HFF-Myc (cell line): ENCODE data around the gene RAB3C.

Experiments
- DNase-seq: peaks from one replicate; pipeline ENCODE4 v3.0.0-alpha.2; 2011; ENCODE audit warnings: low read depth; ENCODE audit errors: extremely low read depth
- H3K4me3 ChIP-seq: replicated peaks from 2 replicates; pipeline ENCODE4 v1.5.1; 2011; ENCODE audit warnings: low read depth, mild to moderate bottlenecking, control low read depth, low read length
- TF ChIP-seq, protein P1 (sequence below): IDR thresholded peaks from 2 replicates; pipeline ENCODE4 v1.5.1; 2012; ENCODE audit warnings: mild to moderate bottlenecking, low read depth, low read length, control low read depth; ENCODE audit errors: missing control alignments

Gene RAB3C

DNA sequence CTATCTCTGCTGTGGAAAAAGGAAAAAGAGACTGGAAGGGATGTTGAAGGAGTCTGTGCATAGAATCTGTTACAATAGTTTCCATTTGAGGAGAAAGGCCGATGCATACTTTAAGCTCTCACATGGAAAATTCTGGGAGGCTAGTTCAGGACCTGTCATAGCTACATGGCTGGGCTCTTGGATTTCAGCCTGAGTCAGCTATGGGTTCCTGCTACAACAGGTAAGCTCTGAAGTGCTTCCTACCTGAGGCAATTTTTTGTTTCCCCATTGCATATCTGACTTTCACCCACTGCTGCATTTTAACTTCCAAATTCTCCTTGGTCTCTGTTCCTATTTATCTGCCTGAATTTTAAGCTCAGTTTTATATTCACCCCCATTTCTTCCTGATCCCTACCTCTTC, 310.7 kb downstream of the RAB3C start:
- TF ChIP-seq, protein P1, sequence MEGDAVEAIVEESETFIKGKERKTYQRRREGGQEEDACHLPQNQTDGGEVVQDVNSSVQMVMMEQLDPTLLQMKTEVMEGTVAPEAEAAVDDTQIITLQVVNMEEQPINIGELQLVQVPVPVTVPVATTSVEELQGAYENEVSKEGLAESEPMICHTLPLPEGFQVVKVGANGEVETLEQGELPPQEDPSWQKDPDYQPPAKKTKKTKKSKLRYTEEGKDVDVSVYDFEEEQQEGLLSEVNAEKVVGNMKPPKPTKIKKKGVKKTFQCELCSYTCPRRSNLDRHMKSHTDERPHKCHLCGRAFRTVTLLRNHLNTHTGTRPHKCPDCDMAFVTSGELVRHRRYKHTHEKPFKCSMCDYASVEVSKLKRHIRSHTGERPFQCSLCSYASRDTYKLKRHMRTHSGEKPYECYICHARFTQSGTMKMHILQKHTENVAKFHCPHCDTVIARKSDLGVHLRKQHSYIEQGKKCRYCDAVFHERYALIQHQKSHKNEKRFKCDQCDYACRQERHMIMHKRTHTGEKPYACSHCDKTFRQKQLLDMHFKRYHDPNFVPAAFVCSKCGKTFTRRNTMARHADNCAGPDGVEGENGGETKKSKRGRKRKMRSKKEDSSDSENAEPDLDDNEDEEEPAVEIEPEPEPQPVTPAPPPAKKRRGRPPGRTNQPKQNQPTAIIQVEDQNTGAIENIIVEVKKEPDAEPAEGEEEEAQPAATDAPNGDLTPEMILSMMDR = no peak
- no peak for DNase-seq
- no peak overlapping the region for H3K4me3 ChIP-seq

DNA sequence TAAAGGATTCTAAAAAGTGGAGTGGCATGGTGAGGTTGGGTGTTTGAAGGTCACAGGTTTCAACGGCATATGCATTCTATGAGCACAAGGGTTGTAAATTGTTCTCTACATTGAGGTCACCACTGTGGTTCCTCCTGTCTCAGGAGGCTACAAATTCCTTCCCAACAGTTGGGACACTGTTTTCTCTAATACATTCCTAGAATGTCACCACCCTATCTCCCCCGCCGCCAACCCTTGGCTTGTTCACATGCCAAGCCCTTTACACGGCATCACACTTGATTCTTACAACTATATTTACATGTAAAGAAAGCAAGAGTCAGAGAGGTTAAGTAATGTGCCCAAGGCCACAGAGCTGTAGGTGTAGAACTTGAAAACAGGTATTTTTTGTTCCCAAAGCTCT, 315.1 kb downstream of the RAB3C start:
- H3K4me3 ChIP-seq = no peak overlapping the region
- DNase-seq = no peak
- TF ChIP-seq, protein P1 = no peak

DNA sequence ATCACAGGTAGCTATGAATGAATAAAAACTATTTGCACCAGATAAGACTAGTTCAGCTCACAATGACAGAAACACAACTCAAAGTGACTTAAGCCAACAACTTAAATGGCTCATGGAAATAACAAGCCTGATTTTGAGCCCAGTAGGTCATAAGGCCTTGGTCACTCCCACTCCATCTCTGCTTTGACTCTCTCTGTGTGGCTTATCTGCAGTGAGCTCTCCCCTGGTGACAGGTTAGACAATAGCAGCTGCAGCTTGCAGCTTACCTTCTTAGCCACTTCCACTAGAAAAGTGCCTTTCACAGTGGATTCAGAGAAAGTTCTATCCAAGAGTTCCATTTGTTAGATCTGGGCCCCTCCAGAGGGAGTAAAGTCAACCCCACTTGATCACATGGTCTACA, 315.7 kb downstream of the RAB3C start:
- TF ChIP-seq, protein P1 = no peak
- no peak for DNase-seq
- H3K4me3 ChIP-seq = no peak overlapping the region

DNA sequence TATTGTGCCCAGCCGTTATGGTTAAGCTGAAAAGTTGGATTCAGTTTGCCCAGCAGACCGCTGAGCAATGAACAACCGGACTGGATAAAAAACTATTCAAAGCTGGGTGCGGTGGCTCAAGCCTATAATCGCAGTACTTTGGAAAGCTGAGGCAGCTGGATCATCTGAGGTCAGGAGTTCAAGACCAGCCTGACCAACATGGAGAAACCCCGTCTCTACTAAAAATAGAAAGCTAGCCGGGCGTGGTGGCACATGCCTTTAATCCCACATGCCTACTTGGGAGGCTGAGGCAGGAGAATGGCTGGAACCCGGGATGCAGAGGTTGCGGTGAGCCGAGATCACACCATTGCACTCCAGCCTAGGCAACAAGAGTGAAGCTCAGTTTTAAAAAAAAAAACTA, 318.4 kb downstream of the RAB3C start:
- H3K4me3 ChIP-seq = no peak overlapping the region
- TF ChIP-seq, protein P1 = no peak
- DNase-seq = no peak

DNA sequence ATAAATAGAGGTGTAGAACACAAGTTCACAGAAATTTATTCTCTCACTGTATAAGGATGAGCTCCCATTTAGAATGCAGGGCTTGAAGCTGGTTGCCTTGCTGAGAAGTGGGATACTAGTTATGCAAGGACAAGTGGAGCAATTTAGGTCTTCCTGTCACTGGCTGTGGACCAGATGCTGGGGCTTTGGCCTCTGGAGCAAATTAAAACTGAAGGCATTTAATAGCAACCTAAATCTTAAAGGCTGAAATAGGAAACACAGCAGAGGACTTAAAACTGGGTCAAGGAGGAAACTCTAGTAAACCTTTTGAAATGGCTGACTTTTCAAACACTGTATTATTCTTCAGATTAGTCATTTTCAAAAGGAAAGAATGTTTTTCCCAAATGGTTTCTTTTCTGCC, 319.4 kb downstream of the RAB3C start:
- TF ChIP-seq, protein P1 = no peak
- no peak for DNase-seq
- no peak overlapping the region for H3K4me3 ChIP-seq

DNA sequence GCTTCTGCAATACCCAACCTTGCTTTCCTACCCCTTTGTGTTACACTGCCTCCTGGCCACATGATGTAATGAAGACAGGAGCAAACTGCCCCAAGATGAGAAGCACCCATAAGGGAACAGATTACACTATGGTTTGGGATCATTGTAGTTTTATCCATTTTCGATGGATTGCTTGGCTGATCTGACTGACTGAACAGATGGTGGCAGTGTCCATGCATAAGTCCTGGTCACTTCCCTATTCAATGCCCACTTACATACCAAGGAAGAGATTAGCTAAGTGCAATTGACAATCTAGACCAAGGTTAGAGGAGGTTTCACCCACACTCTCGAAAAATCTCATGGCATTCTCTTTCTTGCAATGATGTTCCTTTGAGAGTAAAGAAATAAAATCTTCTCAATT, 319.9 kb downstream of the RAB3C start:
- no peak for DNase-seq
- no peak overlapping the region for H3K4me3 ChIP-seq
- TF ChIP-seq, protein P1 = no peak

DNA sequence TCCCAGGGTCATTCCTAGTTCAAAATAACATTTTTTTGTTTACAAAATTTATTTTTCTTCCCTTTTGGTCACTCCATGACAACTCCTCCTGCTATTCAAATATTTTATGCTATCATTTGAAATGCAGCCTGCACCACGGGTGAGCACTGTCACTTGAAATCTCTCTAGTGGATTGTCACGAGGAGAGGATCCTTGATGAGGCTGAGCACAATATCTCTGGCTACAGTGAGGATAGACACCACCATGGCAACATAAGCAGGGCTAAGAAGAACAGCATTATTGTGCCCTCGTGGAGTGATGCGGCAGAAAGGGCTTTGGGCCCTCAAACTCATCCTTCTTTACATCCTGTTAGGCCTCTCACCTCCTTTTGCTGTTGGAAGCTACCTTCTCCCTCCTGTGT, 321.9 kb downstream of the RAB3C start:
- TF ChIP-seq, protein P1 = no peak
- DNase-seq = no peak
- no peak overlapping the region for H3K4me3 ChIP-seq
